SK-MEL-5 (cell line): ENCODE data around the gene RPL3. TPM values are rescaled to one million over a fixed set of nuclear protein-coding genes. Genes with fewer than 3 reads are reported as not detected.

Experiments used
- DNase-seq: peaks from one replicate; pipeline ENCODE4 v3.0.0-alpha.2; 2016; ENCODE audit warnings: low read depth, low spot score
- in situ Hi-C: cut with HindIII; loops from 2 replicates; pipeline ENCODE4 v1.10.0; 2016; ENCODE audit warnings: low sequenced_read_pairs, high pct_unique_total_duplicates, low pct_unique_long_range_greater_than_20kb
- total RNA-seq: library from RNA; depleted of rRNA; stranded (reverse); fragments of >200 nt; shearing (Covaris generic); gene quantifications from 2 replicates; pipeline ENCODE4 v1.2.3, GENCODE V29; 2014

RPL3 gene
- total RNA-seq, 1 experiment from 2014 or later: 3,465 TPM

DNA sequence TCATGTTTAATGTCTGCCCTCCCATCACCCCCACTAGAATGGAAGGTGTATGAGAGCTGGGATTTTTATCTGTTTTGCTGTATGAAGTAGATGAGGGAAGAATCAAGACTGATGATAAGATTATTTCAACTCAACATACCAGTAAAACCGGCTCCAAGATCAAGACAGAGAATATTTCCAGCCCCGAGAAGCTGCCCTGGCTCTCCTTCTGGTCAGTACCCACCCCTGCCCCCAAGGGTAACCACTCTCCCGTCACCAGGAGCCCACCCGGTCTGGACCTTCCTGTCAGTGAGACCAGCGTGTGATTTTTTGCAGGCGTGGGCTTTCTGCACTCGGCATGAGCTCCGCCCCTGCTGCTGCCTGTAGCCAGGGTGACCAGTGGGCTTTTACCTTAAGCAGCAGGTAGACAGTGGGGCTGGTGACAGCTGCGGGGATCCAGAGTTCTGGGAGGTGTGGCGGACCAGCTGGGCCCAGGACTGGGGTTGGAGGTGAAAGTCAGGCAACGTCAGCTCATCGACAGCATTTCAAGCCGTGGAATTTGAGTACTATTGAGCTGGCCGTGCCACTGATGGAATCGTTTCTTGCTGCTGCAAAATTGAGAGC, 25.6 kb downstream of the RPL3 start:
- in situ Hi-C loops: no loop called here

DNA sequence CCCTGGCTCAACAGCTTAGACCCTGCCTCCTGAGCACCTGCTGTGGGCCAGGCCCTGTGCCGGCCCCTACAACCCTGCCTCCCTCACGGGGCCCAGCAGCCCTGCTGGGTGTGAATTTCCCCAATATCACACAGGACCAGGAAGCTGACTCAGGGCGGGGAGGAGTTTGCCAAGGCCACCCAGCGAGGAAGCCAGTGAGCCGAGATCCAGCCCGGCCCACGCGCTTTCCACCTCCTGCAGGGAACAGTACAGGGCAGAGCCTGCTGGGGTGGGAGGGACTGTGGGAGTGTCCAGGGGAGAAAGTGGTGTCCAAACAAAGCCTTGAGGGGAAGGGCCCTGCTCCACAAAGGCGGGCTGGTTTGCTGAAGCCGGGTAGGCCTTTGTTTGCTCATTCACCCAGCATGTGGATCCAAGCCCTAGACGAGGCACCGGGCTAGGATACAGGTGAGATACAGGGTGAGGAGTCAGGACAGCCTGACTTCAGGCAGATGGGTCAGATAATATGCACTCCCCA, 26.8 kb downstream of the RPL3 start:
- in situ Hi-C loops: no loop called here
- DNase-seq: peak; percentile 58

More for the DNA sequence above, 25.6 kb downstream of the RPL3 start:
- no peak for DNase-seq

DNA sequence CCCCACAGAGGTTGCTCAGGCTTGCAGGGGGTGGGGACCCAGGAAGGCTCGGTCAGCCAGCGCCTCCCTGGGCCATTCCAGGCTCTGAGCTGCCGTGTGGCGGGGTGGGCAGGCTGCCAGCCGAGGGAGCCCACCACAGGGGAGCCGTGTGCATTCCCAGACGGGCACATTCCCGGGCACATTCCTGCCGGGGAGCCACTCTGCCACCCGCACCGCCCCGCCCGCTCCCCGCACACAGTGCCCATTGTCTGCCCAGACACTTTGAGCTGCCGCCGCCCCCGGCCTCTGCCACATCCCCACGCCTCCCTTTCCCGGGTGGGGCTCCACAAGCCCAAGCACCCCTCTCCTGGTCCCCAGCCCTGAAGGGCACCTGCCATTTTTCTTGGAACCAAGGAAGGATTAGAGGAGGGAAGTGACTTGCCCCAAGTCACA, 27.4 kb downstream of the RPL3 start:
- DNase-seq: no peak
- in situ Hi-C loops: no loop called here

- in situ Hi-C loops: no loop called here
- DNase-seq: no peak
These were observed 27.9 kb downstream of the RPL3 start for GRCh38 chr22:39291523-39291922.

- in situ Hi-C loops: no loop called here
These were observed 28.7 kb downstream of the RPL3 start for GRCh38 chr22:39290724-39291161.

GRCh38 chr22:39289975-39290720, 29.3 kb downstream of the RPL3 start:
- no peak for DNase-seq
- in situ Hi-C loops: no loop called here

More at GRCh38 chr22:39290724-39291161, 28.7 kb downstream of the RPL3 start:
- DNase-seq: no peak

DNA sequence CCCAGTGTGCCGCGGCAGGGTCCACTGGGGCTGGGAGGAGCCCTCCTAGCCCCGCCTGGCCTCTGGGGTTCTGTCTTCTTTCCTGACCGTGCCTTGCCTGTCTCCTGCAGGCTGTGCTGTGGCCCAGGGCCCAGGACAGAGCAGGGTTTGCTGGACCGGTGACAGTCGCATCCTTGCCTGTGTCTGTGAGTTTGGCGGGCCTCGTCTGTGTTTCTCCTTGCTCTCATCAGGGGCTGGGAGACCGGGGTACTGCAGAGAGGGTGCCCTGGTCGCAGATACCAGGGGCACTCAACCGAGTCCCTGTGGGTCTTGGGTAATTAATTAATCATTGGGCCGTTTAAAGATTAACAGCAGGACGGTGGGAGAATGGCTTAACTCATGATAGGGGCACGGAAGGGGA, 29.9 kb downstream of the RPL3 start:
- in situ Hi-C loops: no loop called here

GRCh38 chr22:39288135-39288898, 31.1 kb downstream of the RPL3 start:
- in situ Hi-C loops: no loop called here

More for the DNA sequence above, 29.9 kb downstream of the RPL3 start:
- no peak for DNase-seq

GRCh38 chr22:39287076-39287725, 32.2 kb downstream of the RPL3 start:
- DNase-seq: no peak
- in situ Hi-C loops: no loop called here

More at GRCh38 chr22:39288135-39288898, 31.1 kb downstream of the RPL3 start:
- no peak for DNase-seq

DNA sequence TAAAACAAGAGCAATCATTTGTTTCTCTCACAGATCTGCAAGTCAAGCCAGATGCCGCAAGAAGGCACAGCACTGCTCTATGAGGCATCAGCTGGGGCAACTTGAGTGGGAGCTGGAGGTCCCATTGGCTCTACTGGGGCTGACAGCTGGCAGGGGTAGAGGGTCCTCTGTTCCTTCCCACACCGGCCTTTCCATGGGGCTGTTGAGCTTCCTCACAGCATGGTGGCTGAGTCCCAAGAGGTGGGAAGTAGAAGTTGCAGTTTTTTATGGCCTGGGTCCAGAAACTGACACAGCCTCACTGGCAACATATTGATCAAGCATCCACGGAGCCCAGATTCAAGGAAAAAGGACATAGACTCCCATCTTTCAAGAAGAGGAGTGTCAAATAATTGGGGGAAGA, 34.4 kb downstream of the RPL3 start:
- DNase-seq: no peak
- in situ Hi-C loops: no loop called here

GRCh38 chr22:39284142-39284980, 35.1 kb downstream of the RPL3 start:
- no peak for DNase-seq
- in situ Hi-C loops: no loop called here

- DNase-seq: no peak
- in situ Hi-C loops: no loop called here
These were observed 35.9 kb downstream of the RPL3 start for GRCh38 chr22:39283322-39284141.

DNA sequence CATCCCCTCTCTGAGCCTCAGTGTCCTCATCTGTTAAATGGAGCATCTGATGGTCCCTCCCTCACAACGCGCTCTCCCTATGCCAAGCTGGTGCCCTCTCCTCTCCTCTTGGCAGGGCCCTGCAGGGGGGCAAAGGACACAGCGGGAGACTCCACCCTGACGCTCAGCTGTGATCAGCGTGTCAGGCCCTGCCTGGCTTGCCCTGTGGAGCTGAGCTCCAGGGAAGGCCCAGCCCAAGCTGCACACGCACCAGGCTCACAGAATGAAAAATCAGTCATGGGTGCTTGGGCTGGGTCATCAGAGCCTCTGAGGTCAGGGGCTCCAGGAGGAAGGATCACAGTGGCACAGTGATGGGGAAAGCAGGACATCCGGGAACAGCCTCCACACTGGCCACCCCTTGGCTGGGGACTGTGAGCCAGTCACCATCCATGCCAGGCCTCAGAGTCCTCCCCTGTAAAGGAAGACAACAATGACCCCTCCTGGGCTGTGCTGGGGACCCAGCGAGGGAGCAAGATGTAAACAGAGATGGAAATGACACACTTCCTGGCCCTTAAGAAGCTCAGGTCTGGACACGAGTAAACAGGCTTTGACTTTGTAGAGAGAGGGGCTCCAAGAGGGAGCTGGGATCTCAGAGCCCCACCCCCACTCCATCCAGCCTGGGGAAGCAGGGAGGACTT, 36.6 kb downstream of the RPL3 start:
- no peak for DNase-seq
- in situ Hi-C loops: no loop called here

DNA sequence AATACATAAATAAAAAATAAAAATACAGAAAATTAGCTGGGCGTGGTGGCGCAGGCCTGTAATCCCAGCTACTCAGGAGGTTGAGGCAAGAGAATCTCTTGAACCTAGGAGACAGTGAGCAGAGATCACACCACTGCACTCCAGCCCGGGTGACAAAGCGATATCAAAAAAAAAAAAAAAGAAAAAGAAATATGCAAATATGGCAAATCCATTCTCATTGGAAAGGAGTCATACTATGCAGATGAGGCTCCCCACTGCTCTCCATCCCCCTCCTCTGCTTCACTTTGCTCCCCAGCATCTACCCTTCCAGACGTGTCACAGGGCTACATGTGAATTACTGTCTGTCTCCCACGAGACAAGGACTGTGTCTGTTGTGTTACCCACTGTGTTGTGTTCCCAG, 38.3 kb downstream of the RPL3 start:
- in situ Hi-C loops: no loop called here
- DNase-seq: no peak

DNA sequence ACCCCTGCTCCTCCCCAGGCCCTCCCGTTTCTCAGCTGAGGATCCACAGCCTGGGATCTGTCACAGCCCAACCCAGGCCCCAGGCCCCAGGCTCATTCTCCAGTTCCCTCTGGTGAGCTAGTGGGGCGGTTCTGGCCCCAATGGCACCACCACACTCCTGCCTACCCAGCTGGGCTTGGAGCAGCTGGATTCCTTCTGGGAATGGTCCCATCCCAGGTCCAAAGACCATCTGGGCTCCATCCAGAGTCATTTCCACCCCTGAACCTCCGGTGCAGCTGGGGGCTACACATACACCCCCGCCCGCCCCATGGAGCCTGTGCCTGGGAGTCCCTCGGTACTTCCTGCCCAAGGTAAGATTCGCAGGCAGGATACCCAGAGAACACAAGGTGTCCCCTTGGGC, 39.2 kb downstream of the RPL3 start:
- in situ Hi-C loops: no loop called here
- DNase-seq: no peak
